ENCODE results near the gene UGT1A10.
"Not testable (repeated sequence)": the region's sequence is repeated elsewhere in the genome, so short reads cannot be mapped to it uniquely, and the experiment has no call there.

DNA sequence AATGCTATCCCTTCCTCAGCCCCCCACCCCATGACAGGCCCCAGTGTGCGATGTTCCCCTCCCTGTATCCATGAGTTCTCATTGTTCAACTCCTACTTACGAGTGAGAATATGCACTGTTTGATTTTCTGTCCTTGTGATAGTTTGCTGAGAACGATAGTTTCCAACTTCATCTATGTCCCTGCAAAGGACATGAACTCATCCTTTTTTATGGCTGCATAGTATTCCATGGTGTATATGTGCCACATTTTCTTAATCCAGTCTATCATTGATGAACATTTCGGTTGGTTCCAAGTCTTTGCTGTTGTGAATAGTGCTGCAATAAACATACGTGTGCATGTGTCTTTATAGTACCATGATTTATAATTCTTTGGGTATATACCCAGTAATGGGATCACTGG is 14.4 kb upstream of the UGT1A10 start:
- not testable (repeated sequence) for TF ChIP-seq EZH2 (IDR thresholded peaks at IDR 0.05; ENCODE audit: borderline replicate concordance, low read depth, low read length, poor library complexity, severe bottlenecking)
- TF ChIP-seq, protein P1, sequence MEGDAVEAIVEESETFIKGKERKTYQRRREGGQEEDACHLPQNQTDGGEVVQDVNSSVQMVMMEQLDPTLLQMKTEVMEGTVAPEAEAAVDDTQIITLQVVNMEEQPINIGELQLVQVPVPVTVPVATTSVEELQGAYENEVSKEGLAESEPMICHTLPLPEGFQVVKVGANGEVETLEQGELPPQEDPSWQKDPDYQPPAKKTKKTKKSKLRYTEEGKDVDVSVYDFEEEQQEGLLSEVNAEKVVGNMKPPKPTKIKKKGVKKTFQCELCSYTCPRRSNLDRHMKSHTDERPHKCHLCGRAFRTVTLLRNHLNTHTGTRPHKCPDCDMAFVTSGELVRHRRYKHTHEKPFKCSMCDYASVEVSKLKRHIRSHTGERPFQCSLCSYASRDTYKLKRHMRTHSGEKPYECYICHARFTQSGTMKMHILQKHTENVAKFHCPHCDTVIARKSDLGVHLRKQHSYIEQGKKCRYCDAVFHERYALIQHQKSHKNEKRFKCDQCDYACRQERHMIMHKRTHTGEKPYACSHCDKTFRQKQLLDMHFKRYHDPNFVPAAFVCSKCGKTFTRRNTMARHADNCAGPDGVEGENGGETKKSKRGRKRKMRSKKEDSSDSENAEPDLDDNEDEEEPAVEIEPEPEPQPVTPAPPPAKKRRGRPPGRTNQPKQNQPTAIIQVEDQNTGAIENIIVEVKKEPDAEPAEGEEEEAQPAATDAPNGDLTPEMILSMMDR (conservative IDR thresholded peaks at IDR 0.05; ENCODE audit: low read depth, low read length): not testable (repeated sequence)
